ENCODE data around the gene RFNG. TPM values are rescaled to one million over a fixed set of nuclear protein-coding genes. Genes with fewer than 3 reads are reported as not detected.

The RFNG gene
- total and polyA plus RNA-seq, 2 of the 13 experiments (the other 11 are each of a cell fraction or from before 2014, with no cell fraction given), result 61.4 to 64.0 TPM

- TF ChIP-seq HOXA7 (CRISPR knock-in tag; IDR thresholded peaks at IDR 0.05) (no peak), ZNF788 (CRISPR knock-in tag; IDR thresholded peaks at IDR 0.05; ENCODE audit: borderline replicate concordance) (no peak), JDP2 (CRISPR knock-in tag; IDR thresholded peaks at IDR 0.05; ENCODE audit: borderline replicate concordance) (no peak), REPIN1 (CRISPR knock-in tag; IDR thresholded peaks at IDR 0.05; ENCODE audit: borderline replicate concordance, low read depth) (no peak), ZNF598 (CRISPR knock-in tag; IDR thresholded peaks at IDR 0.05; ENCODE audit: borderline replicate concordance) (no peak), MZF1 (CRISPR knock-in tag; IDR thresholded peaks at IDR 0.05; ENCODE audit: borderline replicate concordance) (no peak), ATRX (CRISPR knock-in tag; IDR thresholded peaks at IDR 0.05; ENCODE audit: borderline replicate concordance) (no peak), RNF219 (CRISPR knock-in tag; IDR thresholded peaks at IDR 0.05) (no peak), ELF3 (CRISPR knock-in tag; IDR thresholded peaks at IDR 0.05) (no peak), SAP130 (CRISPR knock-in tag; IDR thresholded peaks at IDR 0.05; ENCODE audit: low read depth) (no peak), ZNF383 (CRISPR knock-in tag; IDR thresholded peaks at IDR 0.05; ENCODE audit: borderline replicate concordance) (no peak), ZBTB40 (IDR thresholded peaks at IDR 0.05) (no peak), ZBTB40 (CRISPR knock-in tag; IDR thresholded peaks at IDR 0.05) (no peak), PATZ1 (CRISPR knock-in tag; IDR thresholded peaks at IDR 0.05) (no peak), ZBTB7A (CRISPR knock-in tag; IDR thresholded peaks at IDR 0.05) (no peak), GPBP1L1 (CRISPR knock-in tag; IDR thresholded peaks at IDR 0.05) (no peak)
Measured at GRCh38 chr17:82001571-82002056, 50.0 kb downstream of the RFNG start (continued).
